Hepatocyte (in vitro differentiated cells): ENCODE results near the gene PDGFRA.

Source experiments
- CTCF ChIP-seq: fragments of 200-600 bp; sonication (generic); IDR thresholded peaks from 2 replicates; pipeline ENCODE4 v1.5.1; 2016; ENCODE audit warnings: antibody characterized with exemption, mild to moderate bottlenecking; ENCODE audit not compliant: poor library complexity
- EZH2 ChIP-seq: fragments of 200-600 bp; sonication (generic); IDR thresholded peaks from 2 replicates; pipeline ENCODE4 v1.6.1; 2016; ENCODE audit warnings: antibody characterized with exemption, mild to moderate bottlenecking, borderline replicate concordance
- EZH2phosphoT487 ChIP-seq: fragments of 200-600 bp; sonication (generic); IDR thresholded peaks from one replicate; pipeline ENCODE4 v1.6.1; 2018; ENCODE audit warnings: antibody characterized with exemption, mild to moderate bottlenecking, low read depth, moderate library complexity; ENCODE audit not compliant: unreplicated experiment, severe bottlenecking

GRCh38 chr4:54209617-54210016 lies 19.5 kb upstream of the PDGFRA start:
- TF ChIP-seq EZH2phosphoT487 (no peak), CTCF (no peak), EZH2 (no peak)
